Measurements from ENCODE around the gene VSX2. TPM values are rescaled to one million over a fixed set of nuclear protein-coding genes. Genes with fewer than 3 reads are reported as not detected.

The VSX2 gene
- polyA plus RNA-seq, 1 of the 3 experiments (the other 2 are of a cell fraction): not detected

DNA sequence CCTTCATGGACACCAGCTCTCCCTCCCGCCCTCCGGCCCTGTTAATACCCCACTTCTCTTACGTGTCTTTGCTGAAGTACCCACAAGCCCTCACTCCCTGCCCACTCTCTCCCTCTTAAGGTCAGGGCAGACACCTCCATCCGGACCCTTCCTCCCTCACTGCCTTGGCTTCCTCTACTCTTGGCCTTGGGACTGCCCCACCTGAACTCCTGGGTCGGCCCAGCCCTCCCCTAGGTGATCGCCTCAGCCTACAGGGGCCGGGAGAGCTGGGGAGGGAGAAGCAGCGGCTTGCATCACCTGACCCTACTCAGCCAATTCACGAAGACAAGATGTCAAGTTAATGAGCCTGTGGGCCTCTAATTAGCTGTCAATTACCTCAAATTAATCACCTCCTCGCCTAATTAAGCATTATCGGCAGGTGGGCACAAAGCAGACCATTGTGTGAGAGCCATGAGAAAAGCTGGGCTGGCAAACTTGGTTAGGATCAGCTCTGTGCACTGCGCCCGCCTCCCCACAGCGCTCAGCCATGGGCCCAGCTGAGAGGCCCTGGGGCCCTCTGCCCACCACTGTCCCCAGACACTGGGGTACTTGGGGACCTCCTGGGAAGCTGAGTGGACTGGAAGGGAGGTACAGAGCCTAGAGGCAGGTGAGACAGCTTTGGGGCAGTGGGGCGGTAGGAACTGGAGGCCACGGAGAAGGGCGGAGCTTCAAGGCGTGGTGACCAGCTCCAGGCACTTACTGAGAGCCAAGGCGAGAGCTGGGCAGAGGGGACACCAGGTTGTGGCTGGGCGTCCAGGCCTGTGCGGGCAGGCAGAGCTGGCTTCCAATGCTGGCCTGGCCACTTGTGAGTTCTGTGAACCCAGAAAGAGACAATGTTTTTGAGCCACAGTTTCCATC, 25.1 kb upstream of the VSX2 start:
- Histone ChIP-seq H3K36me3 (replicated peaks in 1 of 2; ENCODE audit: control insufficient read depth in 1 of 2, insufficient read depth in 2 of 2, low read length in 1 of 2) (no peaks in the 10 kb centered on the region), H3K9me2 (no peaks in the 10 kb centered on the region), H3K9ac (no peak overlapping the region), H3K4me1 (ENCODE audit: control insufficient read depth in 1 of 2, insufficient read depth in 2 of 2, low read depth in 1 of 2, low read length in 1 of 2) (peaks cover 0 to 2% of the 10 kb centered on the region in 2 experiments; a peak in 1 of 4 replicates), H2AFZ (ENCODE audit: low read depth) (no peak overlapping the region), H3K27ac (ENCODE audit: low read depth in 2 of 2, low read length in 1 of 2) (no peak overlapping the region), H3K4me3 (ENCODE audit: low read depth in 2 of 2, low read length in 1 of 2) (no peak overlapping the region), H3K4me2 (no peak overlapping the region), H3K27me3 (ENCODE audit: insufficient read depth) (peaks cover 23% of the 10 kb centered on the region), H3K9me3 (no peaks in the 10 kb centered on the region), H3F3A (replicated peaks; ENCODE audit: insufficient read depth) (no peaks in the 10 kb centered on the region), H3K79me2 (ENCODE audit: insufficient read depth) (no peaks in the 10 kb centered on the region), H4K20me1 (ENCODE audit: insufficient read depth) (no peaks in the 10 kb centered on the region)
- WGBS (ENCODE audit: low lambda C conversion rate): 78% methylated on average over 19 of the region's 21 CpGs
- ChIA-PET POLR2A (no interaction called here), CTCF (interaction anchor here (1.1 to 3.3 kb wide), 3 partner anchors 38 to 103 kb away, joined by 4 to 13 read pairs (median 5); no protein-coding TSS in a partner anchor)
- DNase-seq: no peak
- TF ChIP-seq, protein P1, sequence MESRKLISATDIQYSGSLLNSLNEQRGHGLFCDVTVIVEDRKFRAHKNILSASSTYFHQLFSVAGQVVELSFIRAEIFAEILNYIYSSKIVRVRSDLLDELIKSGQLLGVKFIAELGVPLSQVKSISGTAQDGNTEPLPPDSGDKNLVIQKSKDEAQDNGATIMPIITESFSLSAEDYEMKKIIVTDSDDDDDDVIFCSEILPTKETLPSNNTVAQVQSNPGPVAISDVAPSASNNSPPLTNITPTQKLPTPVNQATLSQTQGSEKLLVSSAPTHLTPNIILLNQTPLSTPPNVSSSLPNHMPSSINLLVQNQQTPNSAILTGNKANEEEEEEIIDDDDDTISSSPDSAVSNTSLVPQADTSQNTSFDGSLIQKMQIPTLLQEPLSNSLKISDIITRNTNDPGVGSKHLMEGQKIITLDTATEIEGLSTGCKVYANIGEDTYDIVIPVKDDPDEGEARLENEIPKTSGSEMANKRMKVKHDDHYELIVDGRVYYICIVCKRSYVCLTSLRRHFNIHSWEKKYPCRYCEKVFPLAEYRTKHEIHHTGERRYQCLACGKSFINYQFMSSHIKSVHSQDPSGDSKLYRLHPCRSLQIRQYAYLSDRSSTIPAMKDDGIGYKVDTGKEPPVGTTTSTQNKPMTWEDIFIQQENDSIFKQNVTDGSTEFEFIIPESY (IDR thresholded peaks at IDR 0.05; ENCODE audit: borderline replicate concordance, low read depth): no peak
- TF ChIP-seq SMC3 (IDR thresholded peaks at IDR 0.05; ENCODE audit: low read depth, low read length) (no peak), MXI1 (IDR thresholded peaks at IDR 0.05; ENCODE audit: low read depth, low read length) (no peak), GATA2 (CRISPR knock-in tag; IDR thresholded peaks at IDR 0.05) (no peak), JUND (IDR thresholded peaks at IDR 0.05) (no peak), TEAD4 (IDR thresholded peaks at IDR 0.05; ENCODE audit: borderline replicate concordance, insufficient read depth) (no peak), NRF1 (IDR thresholded peaks at IDR 0.05; ENCODE audit: low read depth, low read length) (no peak), POLR2AphosphoS5 (IDR thresholded peaks at IDR 0.05; ENCODE audit: low read depth, low read length) (no peak), SIN3A (IDR thresholded peaks at IDR 0.05; ENCODE audit: borderline replicate concordance, low read depth, low read length) (no peak), NFIC (IDR thresholded peaks at IDR 0.05; ENCODE audit: borderline replicate concordance) (no peak), RXRA (IDR thresholded peaks at IDR 0.05; ENCODE audit: borderline replicate concordance, low read depth) (no peak), CTCF (IDR thresholded peaks at IDR 0.05) (no peak), TCF12 (IDR thresholded peaks at IDR 0.05) (no peak), FOXM1 (IDR thresholded peaks at IDR 0.05; ENCODE audit: low read depth) (no peak), EP300 (IDR thresholded peaks at IDR 0.05; ENCODE audit: borderline replicate concordance in 1 of 2, low read depth in 1 of 2, low read length in 1 of 2) (no peak), TAF1 (IDR thresholded peaks at IDR 0.05; ENCODE audit: borderline replicate concordance, low read depth, low read length) (no peak)

All from SK-N-SH (cell line).